Body of pancreas (tissue), 4 donors: Measurements from ENCODE around the gene OR10Z1. TPM values are rescaled to one million over a fixed set of nuclear protein-coding genes. Genes with fewer than 3 reads are reported as not detected.

Source experiments
- ATAC-seq: fragments of 150-250 bp; one replicate; pipeline ENCODE4 v1.9.1; 2016
- DNase-seq, 4 donors: peaks; one replicate each; pipeline ENCODE4 v3.0.0-alpha.2; 2019
- H3K27ac ChIP-seq, 4 donors: fragments of 200-600 bp; sonication (generic); 1 replicate in 3 of 4; 2 replicates in 1 of 4; pipeline versions ENCODE4 v1.5.1 to v1.6.1; 2016 to 2019; ENCODE audit warnings: mild to moderate bottlenecking in 1 of 4, mixed read lengths in 1 of 4, moderate library complexity in 1 of 4
- H3K27me3 ChIP-seq, 2 donors: fragments of 200-600 bp; sonication (generic); one replicate each; pipeline ENCODE4 v1.6.0; 2016; ENCODE audit warnings: mild to moderate bottlenecking in 1 of 2
- H3K36me3 ChIP-seq, 2 donors: fragments of 200-600 bp; sonication (generic); replicated peaks in 1 of 2; 2 replicates each; pipeline ENCODE4 v1.5.1; 2016; ENCODE audit warnings: low read depth in 2 of 2; ENCODE audit not compliant: insufficient read depth in 1 of 2
- H3K4me1 ChIP-seq: fragments of 200-600 bp; sonication (generic); one replicate; pipeline ENCODE4 v1.6.0; 2016
- H3K4me3 ChIP-seq, 2 donors: fragments of 200-600 bp; sonication (generic); 1 replicate in 1 of 2; 2 replicates in 1 of 2; pipeline ENCODE4 v1.5.1; 2016 to 2019
- H3K9me3 ChIP-seq, 3 donors: fragments of 200-600 bp; sonication (generic); 1 replicate in 2 of 3; 2 replicates in 1 of 3; pipeline ENCODE4 v1.5.1; 2016
- POLR2A ChIP-seq, 3 donors: fragments of 450-650 bp; IDR thresholded peaks; one replicate each; pipeline ENCODE4 v1.6.1; 2016; ENCODE audit warnings: antibody characterized with exemption in 3 of 3, mild to moderate bottlenecking in 2 of 3
- WGBS, 2 donors: methylation state at CpG; one replicate each; pipeline ENCODE4 v1.1.5; 2017; 5-methylcytosine and 5-hydroxymethylcytosine counted together
- intact Hi-C: fragments of 100-400 bp; cut with DNase I; formaldehyde crosslinking; loops from one replicate; pipeline ENCODE4 v1.15.1; 2023
- total RNA-seq, 2 donors: library from RNA; depleted of rRNA; stranded (reverse); fragments of >200 nt; gene quantifications; one replicate each; pipeline ENCODE4 v1.1.0, GENCODE V29; 2016
- TF ChIP-seq, protein P1 (sequence below), 7 experiments: fragments of 450-650 bp in 4 of 7; fragments of 200-600 bp in 3 of 7; sonication (generic) in 3 of 7; IDR thresholded peaks; one replicate each; pipeline ENCODE4 v1.5.1; 2016 to 2019; ENCODE audit warnings: antibody characterized with exemption in 7 of 7

OR10Z1 gene
- total RNA-seq, 2 donors from 2014 or later, result not detected

DNA sequence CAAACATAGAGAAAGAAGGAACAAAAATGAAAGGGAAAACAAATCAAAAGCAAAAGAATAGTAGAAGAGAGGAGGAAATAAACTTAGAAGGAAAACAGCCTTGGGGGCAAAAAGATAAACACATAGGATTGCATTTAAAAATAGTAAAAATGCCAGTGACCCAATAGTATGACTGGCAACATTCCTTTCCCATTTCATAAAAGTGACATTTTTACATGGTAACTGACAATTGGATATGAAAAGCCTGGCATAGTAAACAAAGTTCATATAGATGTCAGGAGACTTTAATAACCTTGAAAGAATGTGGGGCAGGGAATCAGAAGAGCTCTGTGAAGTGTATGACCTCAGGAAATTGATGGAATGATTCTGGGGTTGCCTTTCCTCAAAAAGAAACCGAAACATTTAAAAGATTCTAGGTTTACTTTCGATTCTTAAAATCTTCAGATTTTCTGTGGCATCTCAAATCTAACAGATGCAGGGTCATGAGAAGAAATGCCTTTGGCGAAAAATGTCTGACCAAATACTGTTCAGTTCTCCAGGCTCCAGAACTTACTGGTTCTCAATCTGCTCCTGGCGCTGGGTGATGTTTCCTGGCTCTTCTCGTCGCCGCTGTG lies 47.8 kb downstream of the OR10Z1 start:
- 68 to 76% methylated on average over 7 of the region's 7 CpGs for WGBS, 2 donors
- Histone ChIP-seq H3K9me3 (no peaks in the 10 kb centered on the region), H3K27ac (no peak overlapping the region), H3K27me3 (no peaks in the 10 kb centered on the region), H3K36me3 (no peaks in the 10 kb centered on the region), H3K4me3 (no peak overlapping the region), H3K4me1 (no peaks in the 10 kb centered on the region)
- no peak for ATAC-seq
- DNase-seq, result no peak
- TF ChIP-seq, protein P1, sequence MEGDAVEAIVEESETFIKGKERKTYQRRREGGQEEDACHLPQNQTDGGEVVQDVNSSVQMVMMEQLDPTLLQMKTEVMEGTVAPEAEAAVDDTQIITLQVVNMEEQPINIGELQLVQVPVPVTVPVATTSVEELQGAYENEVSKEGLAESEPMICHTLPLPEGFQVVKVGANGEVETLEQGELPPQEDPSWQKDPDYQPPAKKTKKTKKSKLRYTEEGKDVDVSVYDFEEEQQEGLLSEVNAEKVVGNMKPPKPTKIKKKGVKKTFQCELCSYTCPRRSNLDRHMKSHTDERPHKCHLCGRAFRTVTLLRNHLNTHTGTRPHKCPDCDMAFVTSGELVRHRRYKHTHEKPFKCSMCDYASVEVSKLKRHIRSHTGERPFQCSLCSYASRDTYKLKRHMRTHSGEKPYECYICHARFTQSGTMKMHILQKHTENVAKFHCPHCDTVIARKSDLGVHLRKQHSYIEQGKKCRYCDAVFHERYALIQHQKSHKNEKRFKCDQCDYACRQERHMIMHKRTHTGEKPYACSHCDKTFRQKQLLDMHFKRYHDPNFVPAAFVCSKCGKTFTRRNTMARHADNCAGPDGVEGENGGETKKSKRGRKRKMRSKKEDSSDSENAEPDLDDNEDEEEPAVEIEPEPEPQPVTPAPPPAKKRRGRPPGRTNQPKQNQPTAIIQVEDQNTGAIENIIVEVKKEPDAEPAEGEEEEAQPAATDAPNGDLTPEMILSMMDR (IDR thresholded peaks at IDR 0.05), result no peak
- no peak for TF ChIP-seq POLR2A (IDR thresholded peaks at IDR 0.05)
- intact Hi-C loops, result no loop called here

- Histone ChIP-seq H3K9me3 (no peaks in the 10 kb centered on the region), H3K27ac (no peak overlapping the region), H3K4me3 (no peak overlapping the region), H3K36me3 (no peaks in the 10 kb centered on the region), H3K4me1 (no peaks in the 10 kb centered on the region), H3K27me3 (no peaks in the 10 kb centered on the region)
- no peak for TF ChIP-seq POLR2A (IDR thresholded peaks at IDR 0.05)
- TF ChIP-seq, protein P1 (IDR thresholded peaks at IDR 0.05), result no peak
- intact Hi-C loops, result no loop called here
- DNase-seq, result no peak
- ATAC-seq, result no peak
These were observed 49.0 kb downstream of the OR10Z1 start for GRCh38 chr1:158654086-158654485.

GRCh38 chr1:158654571-158654970 lies 49.5 kb downstream of the OR10Z1 start:
- ATAC-seq, result no peak
- WGBS, 2 donors, result 37 to 66% methylated on average over 6 of the region's 6 CpGs
- no peaks in the 10 kb centered on the region for H3K36me3 ChIP-seq
- H3K4me1 ChIP-seq, result no peaks in the 10 kb centered on the region
- H3K27ac ChIP-seq, result no peak overlapping the region
- TF ChIP-seq POLR2A (IDR thresholded peaks at IDR 0.05), result no peak
- TF ChIP-seq, protein P1 (IDR thresholded peaks at IDR 0.05), result no peak
- no peak overlapping the region for H3K4me3 ChIP-seq
- intact Hi-C loops, result no loop called here
- H3K27me3 ChIP-seq, result no peaks in the 10 kb centered on the region
- DNase-seq, result peak in 1 of 4 donors; percentile 10
- no peaks in the 10 kb centered on the region for H3K9me3 ChIP-seq

Other genes starting within 250 kb of the OR10Z1 start
- not detected for gene OR10T2, start 205.8 kb upstream of the OR10Z1 start, total RNA-seq
- not detected for gene OR10K2, start 179.0 kb upstream of the OR10Z1 start, total RNA-seq
- not detected for gene OR10K1, start 143.4 kb upstream of the OR10Z1 start, total RNA-seq
- gene OR10R2, start 133.0 kb upstream of the OR10Z1 start, total RNA-seq, result not detected
- not detected for gene OR6Y1, start 50.9 kb upstream of the OR10Z1 start, total RNA-seq
- not detected for gene OR6P1, start 34.7 kb upstream of the OR10Z1 start, total RNA-seq
- not detected for gene OR10X1, start 25.4 kb upstream of the OR10Z1 start, total RNA-seq
- gene SPTA1, start 81.4 kb downstream of the OR10Z1 start, total RNA-seq, result not detected
- gene OR6K2, start 95.4 kb downstream of the OR10Z1 start, total RNA-seq, result not detected
- not detected for gene OR6K3, start 115.5 kb downstream of the OR10Z1 start, total RNA-seq
- gene OR6K6, start 149.5 kb downstream of the OR10Z1 start, total RNA-seq, result not detected
- gene OR6N1, start 166.9 kb downstream of the OR10Z1 start, total RNA-seq, result not detected
- gene OR6N2, start 175.9 kb downstream of the OR10Z1 start, total RNA-seq, result not detected
- 1 to 10 TPM; 3.0 to 3.1 TPM for gene MNDA, start 226.1 kb downstream of the OR10Z1 start, total RNA-seq